ENCODE data around the gene SULT4A1.

The SULT4A1 gene

GRCh38 chr22:43859621-43860020 lies 2.7 kb downstream of the SULT4A1 start:
- DNase-seq: no peak

GRCh38 chr22:43859176-43859575 lies 3.1 kb downstream of the SULT4A1 start:
- no peak for DNase-seq

- no peak for DNase-seq
Measured at GRCh38 chr22:43858156-43858895, 4.0 kb downstream of the SULT4A1 start.

- DNase-seq: no peak
Measured at GRCh38 chr22:43857367-43857766, 4.9 kb downstream of the SULT4A1 start.

GRCh38 chr22:43855431-43855830 lies 6.9 kb downstream of the SULT4A1 start:
- no peak for DNase-seq

- DNase-seq: no peak
Measured at GRCh38 chr22:43854786-43855271, 7.5 kb downstream of the SULT4A1 start.

GRCh38 chr22:43854121-43854785 lies 8.1 kb downstream of the SULT4A1 start:
- DNase-seq: no peak

GRCh38 chr22:43853328-43853931 lies 8.9 kb downstream of the SULT4A1 start:
- no peak for DNase-seq

GRCh38 chr22:43852573-43853327 lies 9.6 kb downstream of the SULT4A1 start:
- no peak for DNase-seq

GRCh38 chr22:43851979-43852307 lies 10.4 kb downstream of the SULT4A1 start:
- no peak for DNase-seq

- no peak for DNase-seq
Measured at GRCh38 chr22:43851058-43851978, 11.0 kb downstream of the SULT4A1 start.

- DNase-seq: no peak
Measured at GRCh38 chr22:43850529-43850928, 11.8 kb downstream of the SULT4A1 start.

GRCh38 chr22:43849731-43850130 lies 12.6 kb downstream of the SULT4A1 start:
- no peak for DNase-seq

- DNase-seq: no peak
Measured at GRCh38 chr22:43848366-43849171, 13.7 kb downstream of the SULT4A1 start.

- no peak for DNase-seq
Measured at GRCh38 chr22:43847376-43848289, 14.7 kb downstream of the SULT4A1 start.

GRCh38 chr22:43846966-43847365 lies 15.3 kb downstream of the SULT4A1 start:
- no peak for DNase-seq

- no peak for DNase-seq
Measured at GRCh38 chr22:43845981-43846380, 16.3 kb downstream of the SULT4A1 start.

- no peak for DNase-seq
Measured at GRCh38 chr22:43844560-43845545, 17.5 kb downstream of the SULT4A1 start.

Measured in stimulated activated CD4-positive, alpha-beta T cell treated with anti-CD3 and anti-CD28 coated beads, Interleukin-4, amount 100 ng/mL, for 1 hour (primary cell).